IPS-15b (cell line): ENCODE results near the gene SYT6.

Experiments
- H3K27me3 ChIP-seq: one replicate; pipeline ENCODE4 v1.6.1; 2013; ENCODE audit warnings: low read length; ENCODE audit not compliant: control insufficient read depth, insufficient read depth
- H3K36me3 ChIP-seq: one replicate; pipeline ENCODE4 v1.6.1; 2013; ENCODE audit warnings: low read length; ENCODE audit not compliant: control insufficient read depth, insufficient read depth
- H3K4me1 ChIP-seq: one replicate; pipeline ENCODE4 v1.6.1; 2013; ENCODE audit warnings: mild to moderate bottlenecking, low read length; ENCODE audit not compliant: control insufficient read depth, insufficient read depth
- H3K4me3 ChIP-seq: one replicate; pipeline ENCODE4 v1.5.1; 2013; ENCODE audit warnings: low read depth, low read length
- H3K9ac ChIP-seq: one replicate; pipeline ENCODE4 v1.6.1; 2013; ENCODE audit warnings: low read depth, mild to moderate bottlenecking, low read length
- H3K9me3 ChIP-seq: one replicate; pipeline ENCODE4 v1.6.1; 2013; ENCODE audit warnings: mild to moderate bottlenecking, low read length; ENCODE audit not compliant: control insufficient read depth, insufficient read depth

SYT6 gene

DNA sequence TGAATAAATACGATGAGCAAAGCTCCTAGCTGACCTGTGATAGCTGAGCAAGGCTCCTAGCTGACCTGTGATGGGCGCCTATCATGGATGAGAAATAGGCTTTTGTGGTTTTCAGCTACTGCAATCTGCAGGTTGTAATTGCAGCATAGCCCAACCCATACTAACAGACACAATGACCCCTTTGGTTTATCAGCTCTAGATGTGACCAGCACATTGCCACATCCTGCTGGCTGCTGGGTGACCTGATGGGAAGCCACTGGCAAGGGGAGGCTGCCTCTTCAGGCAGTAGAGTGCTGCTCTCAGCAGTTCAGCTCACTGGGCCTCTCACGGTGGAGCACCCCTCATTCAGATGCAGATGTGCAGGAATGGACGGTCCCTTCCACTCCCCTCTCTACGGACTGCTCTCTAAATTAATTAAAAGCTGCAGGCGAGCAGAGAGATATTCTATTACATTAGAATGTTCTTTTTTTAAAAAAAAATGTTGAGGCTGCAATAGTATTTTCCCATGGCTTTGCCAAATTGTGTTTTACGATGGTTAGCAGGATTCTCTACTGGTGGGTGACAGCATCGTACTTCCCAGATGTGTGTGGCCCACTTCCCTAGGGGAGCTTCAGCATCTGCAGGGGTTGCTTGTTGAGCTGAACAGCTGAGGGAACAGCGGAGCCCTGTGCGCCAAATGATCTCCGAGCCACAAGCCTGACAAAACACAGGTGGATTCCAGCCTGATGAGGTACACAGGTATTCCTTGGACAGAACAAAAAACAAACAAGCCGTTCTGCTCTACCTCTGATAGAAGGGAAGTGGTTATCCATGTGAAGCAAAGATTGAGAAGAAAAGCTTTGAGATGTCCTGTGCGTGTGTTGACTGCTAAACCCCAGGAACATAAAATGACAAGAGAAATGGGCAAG is 65.0 kb downstream of the SYT6 start:
- no peak overlapping the region for H3K4me3 ChIP-seq
- H3K27me3 ChIP-seq: no peaks in the 10 kb centered on the region
- peaks cover 23% of the 10 kb centered on the region for H3K36me3 ChIP-seq
- H3K9ac ChIP-seq: no peak overlapping the region
- no peaks in the 10 kb centered on the region for H3K9me3 ChIP-seq
- H3K4me1 ChIP-seq: peaks cover 16% of the 10 kb centered on the region

DNA sequence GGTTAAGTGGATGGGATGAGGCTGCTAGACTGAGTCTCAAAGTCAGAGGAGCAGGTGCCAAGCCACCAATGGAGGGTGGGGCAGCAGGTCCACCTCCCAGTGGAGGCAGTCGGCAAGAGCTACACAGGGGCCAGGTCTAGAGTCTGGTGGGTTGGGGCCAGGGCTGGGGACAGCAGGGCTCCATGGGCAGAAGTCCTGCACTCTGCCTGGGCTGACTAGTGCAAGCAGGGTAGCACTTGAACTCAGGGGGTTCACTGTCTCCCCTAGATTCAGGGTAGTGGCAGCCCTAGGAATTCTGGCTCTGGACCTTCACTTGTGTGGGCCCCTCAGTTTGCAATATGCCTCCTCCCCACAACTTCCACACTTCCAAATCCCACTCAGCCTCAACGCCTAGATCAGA is 66.2 kb downstream of the SYT6 start:
- Histone ChIP-seq H3K4me1 (peaks cover 16% of the 10 kb centered on the region), H3K4me3 (no peak overlapping the region), H3K9me3 (no peaks in the 10 kb centered on the region), H3K9ac (no peak overlapping the region), H3K36me3 (peaks cover 13% of the 10 kb centered on the region), H3K27me3 (no peaks in the 10 kb centered on the region)

DNA sequence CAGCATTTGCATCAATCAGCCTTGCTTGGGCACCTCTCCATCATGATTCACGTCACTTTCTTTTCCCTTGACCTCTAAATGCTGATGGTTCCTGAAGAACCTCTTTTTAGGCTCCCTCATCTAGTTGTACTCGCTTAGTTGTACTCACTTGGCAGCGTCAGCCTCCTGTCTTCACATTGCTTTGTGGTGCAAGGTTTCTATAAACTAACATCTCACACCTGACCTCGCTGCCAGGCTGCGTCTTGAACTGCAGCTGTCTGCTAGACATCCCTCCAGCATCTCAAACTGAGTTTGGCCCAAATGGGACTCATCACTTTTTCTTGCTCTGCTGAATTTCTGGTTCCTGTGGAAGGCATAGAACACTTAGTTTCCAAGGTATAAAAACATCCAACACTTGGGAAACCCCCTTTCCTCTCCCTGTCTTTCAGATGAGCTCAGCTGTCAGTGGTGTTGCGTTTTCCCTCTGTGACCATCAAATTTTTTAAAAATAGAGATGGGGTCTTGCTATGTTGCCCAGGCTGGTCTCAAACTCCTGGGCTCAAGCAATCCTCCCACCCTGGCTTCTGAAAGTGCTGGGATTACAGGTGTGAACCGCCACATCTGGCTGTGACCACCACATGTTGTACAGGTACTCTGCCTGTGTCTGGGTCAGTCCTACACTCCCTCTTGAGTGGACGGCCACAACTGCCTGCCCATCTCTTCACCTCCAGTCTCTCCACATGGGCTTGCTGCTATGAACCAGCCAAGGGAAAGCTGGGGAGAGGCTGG is 66.9 kb downstream of the SYT6 start:
- Histone ChIP-seq H3K36me3 (peaks cover 8% of the 10 kb centered on the region), H3K4me1 (peaks cover 16% of the 10 kb centered on the region), H3K27me3 (no peaks in the 10 kb centered on the region), H3K9ac (no peak overlapping the region), H3K9me3 (no peaks in the 10 kb centered on the region), H3K4me3 (no peak overlapping the region)

DNA sequence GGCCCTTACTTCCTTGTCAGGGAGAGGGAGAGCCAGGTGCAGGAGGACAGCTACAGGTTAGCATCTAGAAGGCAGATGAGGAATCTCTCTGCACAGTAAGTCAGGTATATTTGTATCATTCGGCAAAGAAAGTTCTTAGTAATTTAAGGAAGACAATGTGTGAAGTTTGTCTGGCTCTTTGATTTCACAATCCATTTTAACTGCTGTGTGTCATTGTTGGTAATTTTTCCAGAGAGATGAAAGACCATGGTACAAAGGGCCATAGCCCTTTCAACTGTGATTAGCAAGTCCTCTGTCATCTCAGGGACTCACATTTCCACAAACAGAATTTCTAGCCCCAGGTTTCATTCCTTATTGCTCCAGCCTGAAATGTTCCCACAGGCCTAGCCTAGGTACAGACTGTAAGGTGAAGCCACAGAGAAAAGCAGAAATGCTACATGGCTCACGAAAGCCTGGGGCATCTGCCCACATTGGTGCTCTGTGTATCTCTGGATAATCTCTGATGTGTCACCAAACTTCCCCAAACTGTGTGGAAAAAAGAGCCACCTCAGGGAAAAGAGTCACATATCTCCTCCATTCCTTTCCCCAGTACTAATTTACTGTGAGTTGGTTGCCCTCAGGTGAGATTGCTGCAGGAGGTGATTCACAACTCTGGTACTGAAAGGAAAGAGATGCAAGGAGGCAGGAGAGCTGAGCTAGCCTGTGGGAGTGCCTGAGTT is 70.6 kb downstream of the SYT6 start:
- H3K4me3 ChIP-seq: no peak overlapping the region
- H3K9me3 ChIP-seq: no peaks in the 10 kb centered on the region
- peaks cover 11% of the 10 kb centered on the region for H3K4me1 ChIP-seq
- no peaks in the 10 kb centered on the region for H3K27me3 ChIP-seq
- peaks cover 3% of the 10 kb centered on the region for H3K36me3 ChIP-seq
- no peak overlapping the region for H3K9ac ChIP-seq

DNA sequence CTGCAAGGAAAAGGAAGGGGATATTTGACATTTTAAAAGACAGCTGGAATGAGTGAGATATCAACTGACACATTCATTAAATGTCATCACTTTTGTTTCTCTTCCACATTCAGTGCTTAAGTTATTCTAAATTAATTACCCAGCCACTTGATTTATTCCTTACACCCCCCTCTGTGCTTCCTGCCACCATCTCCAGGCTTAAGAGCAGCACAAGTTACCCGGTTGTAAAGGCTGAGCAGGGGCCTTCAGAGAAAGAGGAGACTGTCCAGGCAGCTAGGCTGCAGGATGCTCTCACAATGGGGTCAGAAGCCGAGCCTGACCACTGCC is 71.4 kb downstream of the SYT6 start:
- Histone ChIP-seq H3K4me1 (peaks cover 11% of the 10 kb centered on the region), H3K9me3 (no peaks in the 10 kb centered on the region), H3K4me3 (no peak overlapping the region), H3K36me3 (peaks cover 3% of the 10 kb centered on the region), H3K27me3 (no peaks in the 10 kb centered on the region), H3K9ac (no peak overlapping the region)

DNA sequence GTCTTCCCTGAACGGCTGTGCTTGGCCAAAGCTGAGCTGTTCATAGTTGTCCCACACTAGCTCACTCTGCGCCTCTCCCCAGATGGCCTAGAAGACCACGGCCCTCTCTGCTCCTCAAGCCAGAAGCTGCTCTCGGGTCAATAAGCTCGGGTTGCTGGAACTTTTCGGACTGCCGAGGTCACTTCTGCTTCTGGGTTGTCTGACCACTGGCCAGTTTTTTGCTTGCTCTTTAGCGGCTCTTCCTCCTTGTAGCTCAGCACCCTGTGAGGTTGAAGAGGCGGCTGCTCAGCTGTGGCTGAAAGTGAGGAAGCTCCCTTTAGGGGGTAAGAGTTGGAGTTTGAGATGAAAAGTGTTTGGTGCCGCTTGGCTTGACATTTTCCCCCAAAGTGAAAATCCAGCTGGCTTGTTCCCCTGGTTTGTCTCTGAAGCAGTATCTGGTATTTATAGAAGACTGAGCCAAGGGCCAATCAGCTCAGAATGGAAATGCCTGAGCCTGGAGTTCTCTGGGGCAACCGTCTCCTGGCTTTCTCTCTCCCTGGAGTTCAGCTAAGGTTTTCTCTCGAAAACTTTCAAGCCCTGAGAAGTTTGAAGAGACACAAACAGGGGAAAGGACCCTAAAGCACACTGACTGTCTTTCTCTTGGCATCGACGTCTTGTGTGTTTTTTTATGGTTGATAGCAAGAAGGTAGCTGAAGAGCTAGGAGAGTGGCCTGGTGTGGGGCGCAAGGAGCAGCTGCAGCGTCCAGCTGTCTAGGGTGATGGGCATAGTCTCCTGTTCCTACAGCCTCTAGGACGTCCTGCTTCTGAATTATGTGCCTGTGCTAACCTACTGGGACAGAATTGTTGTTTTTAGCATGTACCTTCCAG is 72.0 kb downstream of the SYT6 start:
- H3K27me3 ChIP-seq: no peaks in the 10 kb centered on the region
- peaks cover 12% of the 10 kb centered on the region for H3K4me1 ChIP-seq
- no peak overlapping the region for H3K4me3 ChIP-seq
- H3K36me3 ChIP-seq: peaks cover 3% of the 10 kb centered on the region
- H3K9me3 ChIP-seq: no peaks in the 10 kb centered on the region
- H3K9ac ChIP-seq: no peak overlapping the region

DNA sequence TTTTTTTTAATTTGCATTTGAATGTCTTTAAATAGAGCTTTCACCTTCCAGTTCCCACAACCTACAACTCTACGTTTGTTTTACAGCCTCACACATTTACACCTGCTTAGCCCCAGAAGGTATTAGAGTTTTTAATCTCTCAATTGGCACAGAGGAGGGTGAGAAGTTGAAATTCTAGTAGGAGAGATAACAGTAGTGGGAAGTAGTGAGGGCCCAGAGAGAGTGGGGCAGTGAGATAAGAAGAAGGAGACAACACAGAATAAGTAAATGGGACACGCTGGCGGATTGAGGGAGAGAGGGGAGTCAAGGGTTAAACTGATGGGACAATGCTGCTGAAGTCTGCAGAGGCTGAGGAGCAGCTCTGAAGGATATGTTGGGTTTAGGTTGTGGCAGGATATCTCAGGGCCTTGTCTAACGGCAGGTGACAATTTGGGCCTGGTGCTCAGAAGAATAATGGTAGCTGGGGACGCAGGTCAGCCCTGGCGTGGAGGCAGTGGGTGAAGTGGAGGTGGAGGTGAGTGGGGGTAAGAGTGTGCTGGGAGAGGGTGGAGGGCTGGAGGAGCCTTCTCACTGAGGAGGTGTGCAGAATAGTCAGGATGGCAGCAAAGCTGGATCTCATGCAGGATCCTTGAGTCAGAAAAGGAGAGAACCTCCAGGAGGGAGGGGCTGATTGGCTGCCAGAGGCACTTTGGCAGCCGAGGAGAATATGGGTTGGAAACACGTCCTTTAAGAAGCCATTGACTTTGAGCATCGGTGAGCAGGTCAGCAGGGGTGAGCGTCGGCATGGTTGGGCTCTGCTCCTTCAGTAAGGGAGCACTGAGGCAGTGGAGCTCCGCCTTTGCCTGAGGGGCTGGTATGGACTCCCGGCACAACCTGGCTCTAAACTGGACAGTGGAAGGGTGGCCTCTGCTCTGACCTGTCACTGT is 72.9 kb downstream of the SYT6 start:
- H3K9ac ChIP-seq: no peak overlapping the region
- H3K27me3 ChIP-seq: no peaks in the 10 kb centered on the region
- H3K4me1 ChIP-seq: peaks cover 20% of the 10 kb centered on the region
- no peaks in the 10 kb centered on the region for H3K36me3 ChIP-seq
- no peaks in the 10 kb centered on the region for H3K9me3 ChIP-seq
- no peak overlapping the region for H3K4me3 ChIP-seq

DNA sequence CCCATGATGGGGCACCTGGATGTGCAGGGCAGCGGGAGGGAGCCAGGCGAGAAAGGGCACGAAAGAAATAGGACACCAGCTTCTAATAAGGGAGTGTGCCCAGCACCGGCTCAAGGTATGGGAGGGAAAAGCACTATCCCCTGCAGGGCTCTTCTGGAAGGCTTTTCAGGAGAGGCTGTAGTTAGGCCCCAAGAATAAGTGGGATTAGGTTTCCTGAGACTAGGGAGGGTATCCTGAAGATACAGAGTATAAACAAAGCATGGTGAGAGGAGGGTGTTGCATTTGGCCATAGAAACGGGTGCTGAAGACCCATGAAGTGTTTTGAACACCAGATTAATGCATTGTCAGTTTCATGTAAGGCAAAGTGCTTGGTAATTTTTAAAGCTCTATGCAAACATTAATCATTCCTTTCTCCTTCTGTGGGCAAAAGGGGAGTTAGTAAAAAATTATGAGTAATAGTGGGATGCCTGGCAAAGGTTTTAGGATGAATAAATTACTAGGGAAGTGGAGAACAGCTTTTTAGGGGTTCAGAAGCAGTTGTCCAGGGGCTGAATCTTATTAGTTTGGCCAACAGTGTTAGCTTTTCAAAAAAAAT is 74.0 kb downstream of the SYT6 start:
- Histone ChIP-seq H3K9me3 (no peaks in the 10 kb centered on the region), H3K4me3 (no peak overlapping the region), H3K27me3 (no peaks in the 10 kb centered on the region), H3K36me3 (no peaks in the 10 kb centered on the region), H3K4me1 (peaks cover 31% of the 10 kb centered on the region), H3K9ac (no peak overlapping the region)

DNA sequence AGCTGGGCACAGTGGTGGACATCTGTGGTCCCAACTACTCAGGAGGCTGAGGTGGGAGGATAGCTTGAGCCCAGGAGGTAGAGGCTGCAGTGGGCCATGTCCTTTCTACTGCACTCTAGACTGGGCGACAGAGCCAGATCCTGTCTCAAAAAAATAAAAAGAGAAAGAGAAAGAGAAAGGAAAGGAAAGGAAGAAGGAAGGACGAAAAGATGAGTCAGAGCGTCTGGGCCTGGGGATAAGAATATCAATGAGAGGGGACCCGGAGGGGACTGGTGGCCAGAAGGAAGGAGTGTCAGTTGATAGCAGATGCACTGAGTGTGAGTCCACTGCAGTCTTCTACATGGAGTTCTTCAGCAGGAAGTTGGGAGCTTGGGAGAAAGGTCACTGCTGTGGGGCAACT is 75.6 kb downstream of the SYT6 start:
- no peaks in the 10 kb centered on the region for H3K27me3 ChIP-seq
- peaks cover 33% of the 10 kb centered on the region for H3K4me1 ChIP-seq
- H3K36me3 ChIP-seq: no peaks in the 10 kb centered on the region
- H3K9ac ChIP-seq: no peak overlapping the region
- H3K9me3 ChIP-seq: no peaks in the 10 kb centered on the region
- H3K4me3 ChIP-seq: no peak overlapping the region

DNA sequence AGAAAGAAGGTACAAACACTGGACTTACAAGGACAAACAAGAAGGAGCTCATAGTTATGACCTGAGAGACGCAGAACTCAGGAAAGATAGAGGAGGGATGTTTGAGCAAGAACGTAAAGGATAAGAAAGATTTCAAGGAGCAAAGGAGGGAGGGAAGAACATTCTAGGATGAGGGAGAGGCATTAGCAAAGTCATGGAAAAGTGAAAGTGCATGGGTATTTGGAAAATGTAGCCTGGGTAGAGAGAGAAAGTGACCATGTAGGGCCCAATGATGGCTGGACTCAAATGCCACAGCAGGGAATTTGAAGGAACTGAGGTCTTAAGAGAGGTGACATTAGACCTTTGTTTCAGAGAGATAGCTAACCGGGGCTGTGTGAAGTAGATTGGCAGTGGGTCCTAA is 76.5 kb downstream of the SYT6 start:
- H3K36me3 ChIP-seq: no peaks in the 10 kb centered on the region
- H3K9me3 ChIP-seq: peaks cover 7% of the 10 kb centered on the region
- no peak overlapping the region for H3K4me3 ChIP-seq
- peaks cover 33% of the 10 kb centered on the region for H3K4me1 ChIP-seq
- H3K9ac ChIP-seq: no peak overlapping the region
- no peaks in the 10 kb centered on the region for H3K27me3 ChIP-seq
